Glomerular endothelial cell (primary cell): ENCODE results near the gene DAP. TPM values are rescaled to one million over a fixed set of nuclear protein-coding genes. Genes with fewer than 3 reads are reported as not detected.
"Not testable (repeated sequence)": the region's sequence is repeated elsewhere in the genome, so short reads cannot be mapped to it uniquely, and the experiment has no call there.

Source experiments
- DNase-seq: peaks from one replicate; pipeline ENCODE4 v3.0.0-alpha.2; 2011; ENCODE audit warnings: low read depth, low spot score; ENCODE audit errors: extremely low read depth
- total RNA-seq: library from RNA; depleted of rRNA; stranded (reverse); fragments of >200 nt; gene quantifications from 2 replicates; pipeline ENCODE4 v1.2.3, GENCODE V29; 2015

DAP gene
- total RNA-seq, 1 donor from 2014 or later: 118 TPM

GRCh38 chr5:10660135-10660534 is 100.9 kb downstream of the DAP start:
- DNase-seq: no peak

GRCh38 chr5:10658265-10658664 is 102.8 kb downstream of the DAP start:
- DNase-seq: no peak

- no peak for DNase-seq
Measured at GRCh38 chr5:10655972-10656830, 104.8 kb downstream of the DAP start.

- DNase-seq: no peak
Measured at GRCh38 chr5:10655161-10655971, 105.7 kb downstream of the DAP start.

- no peak for DNase-seq
Measured at GRCh38 chr5:10654566-10654965, 106.5 kb downstream of the DAP start.

- no peak for DNase-seq
Measured at GRCh38 chr5:10653751-10654400, 107.2 kb downstream of the DAP start.

GRCh38 chr5:10653043-10653442 is 108.0 kb downstream of the DAP start:
- DNase-seq: no peak

GRCh38 chr5:10652606-10653005 is 108.4 kb downstream of the DAP start:
- DNase-seq: no peak

GRCh38 chr5:10652151-10652550 is 108.9 kb downstream of the DAP start:
- DNase-seq: no peak

GRCh38 chr5:10649666-10650380 is 111.2 kb downstream of the DAP start:
- no peak for DNase-seq

- no peak for DNase-seq
Measured at GRCh38 chr5:10648806-10649665, 112.0 kb downstream of the DAP start.

GRCh38 chr5:10647640-10648039 is 113.4 kb downstream of the DAP start:
- no peak for DNase-seq

- no peak for DNase-seq
Measured at GRCh38 chr5:10645671-10646070, 115.4 kb downstream of the DAP start.

- DNase-seq: no peak
Measured at GRCh38 chr5:10645146-10645545, 115.9 kb downstream of the DAP start.

GRCh38 chr5:10644192-10644591 is 116.8 kb downstream of the DAP start:
- DNase-seq: no peak

- DNase-seq: no peak
Measured at GRCh38 chr5:10642367-10642766, 118.7 kb downstream of the DAP start.

GRCh38 chr5:10639846-10640368 is 121.1 kb downstream of the DAP start:
- DNase-seq: no peak

- not testable (repeated sequence) for DNase-seq
Measured at GRCh38 chr5:10638723-10639122, 122.3 kb downstream of the DAP start.

- no peak for DNase-seq
Measured at GRCh38 chr5:10637944-10638343, 123.1 kb downstream of the DAP start.
